IPS-18a (cell line): ENCODE data around the gene TM7SF2.
A peak's percentile ranks its signal among the peaks of the same experiment; 100 is the strongest.

Experiments used
- H3K27ac ChIP-seq: one replicate; pipeline ENCODE4 v1.5.1; 2013; ENCODE audit warnings: low read length
- H3K27me3 ChIP-seq: one replicate; pipeline ENCODE4 v1.6.1; 2013; ENCODE audit warnings: mild to moderate bottlenecking, low read length; ENCODE audit not compliant: control insufficient read depth, insufficient read depth
- H3K36me3 ChIP-seq: one replicate; pipeline ENCODE4 v1.6.1; 2013; ENCODE audit warnings: low read depth, low read length; ENCODE audit not compliant: control insufficient read depth
- H3K4me1 ChIP-seq: one replicate; pipeline ENCODE4 v1.6.1; 2013; ENCODE audit warnings: low read depth, low read length; ENCODE audit not compliant: control insufficient read depth
- H3K4me3 ChIP-seq: one replicate; pipeline ENCODE4 v1.5.1; 2013; ENCODE audit warnings: low read length
- H3K9ac ChIP-seq: one replicate; pipeline ENCODE4 v1.6.1; 2013; ENCODE audit warnings: mild to moderate bottlenecking, low read length, moderate library complexity
- H3K9me3 ChIP-seq: one replicate; pipeline ENCODE4 v1.6.1; 2013; ENCODE audit warnings: low read depth, low read length; ENCODE audit not compliant: control insufficient read depth

Gene TM7SF2

GRCh38 chr11:65109231-65110198 lies 2.2 kb upstream of the TM7SF2 start:
- H3K27me3 ChIP-seq: no peaks in the 10 kb centered on the region
- H3K36me3 ChIP-seq: no peaks in the 10 kb centered on the region

GRCh38 chr11:65110354-65110861 lies 1.3 kb upstream of the TM7SF2 start:
- Histone ChIP-seq H3K9ac (no peak overlapping the region), H3K4me3 (no peak overlapping the region), H3K4me1 (peaks cover 5% of the 10 kb centered on the region), H3K27me3 (no peaks in the 10 kb centered on the region), H3K27ac (no peak overlapping the region), H3K36me3 (no peaks in the 10 kb centered on the region), H3K9me3 (no peaks in the 10 kb centered on the region)

More at GRCh38 chr11:65109231-65110198, 2.2 kb upstream of the TM7SF2 start:
- H3K4me1 ChIP-seq: peaks cover 5% of the 10 kb centered on the region
- H3K9ac ChIP-seq: no peak overlapping the region
- H3K4me3 ChIP-seq: no peak overlapping the region
- no peaks in the 10 kb centered on the region for H3K9me3 ChIP-seq
- no peak overlapping the region for H3K27ac ChIP-seq

- H3K4me3 ChIP-seq: no peak overlapping the region
- no peaks in the 10 kb centered on the region for H3K9me3 ChIP-seq
- no peak overlapping the region for H3K27ac ChIP-seq
- no peaks in the 10 kb centered on the region for H3K36me3 ChIP-seq
- no peak overlapping the region for H3K9ac ChIP-seq
- no peaks in the 10 kb centered on the region for H3K27me3 ChIP-seq
- H3K4me1 ChIP-seq: peaks cover 5% of the 10 kb centered on the region
Observed at GRCh38 chr11:65111159-65111743, 421 bp upstream of the TM7SF2 start.

- H3K9ac ChIP-seq: peak overlapping the region; percentile 77
- no peak overlapping the region for H3K27ac ChIP-seq
- no peaks in the 10 kb centered on the region for H3K36me3 ChIP-seq
- H3K27me3 ChIP-seq: no peaks in the 10 kb centered on the region
- no peaks in the 10 kb centered on the region for H3K9me3 ChIP-seq
- H3K4me3 ChIP-seq: peak overlapping the region; percentile 85
- H3K4me1 ChIP-seq: peaks cover 8% of the 10 kb centered on the region
Observed at GRCh38 chr11:65112546-65113360, 1.1 kb downstream of the TM7SF2 start.

GRCh38 chr11:65113361-65113756 lies 1.7 kb downstream of the TM7SF2 start:
- Histone ChIP-seq H3K27me3 (no peaks in the 10 kb centered on the region), H3K9ac (peak overlapping the region; percentile 77), H3K27ac (no peak overlapping the region), H3K4me3 (peak overlapping the region; percentile 85), H3K4me1 (peaks cover 8% of the 10 kb centered on the region), H3K36me3 (no peaks in the 10 kb centered on the region), H3K9me3 (no peaks in the 10 kb centered on the region)

- H3K9me3 ChIP-seq: no peaks in the 10 kb centered on the region
- peaks cover 8% of the 10 kb centered on the region for H3K4me1 ChIP-seq
- no peaks in the 10 kb centered on the region for H3K27me3 ChIP-seq
- H3K27ac ChIP-seq: no peak overlapping the region
- no peak overlapping the region for H3K4me3 ChIP-seq
- H3K36me3 ChIP-seq: peaks cover 4% of the 10 kb centered on the region
- H3K9ac ChIP-seq: no peak overlapping the region
Observed at GRCh38 chr11:65113839-65114238, 2.2 kb downstream of the TM7SF2 start.

- H3K9ac ChIP-seq: no peak overlapping the region
- H3K4me1 ChIP-seq: peaks cover 8% of the 10 kb centered on the region
- H3K27ac ChIP-seq: no peak overlapping the region
- no peaks in the 10 kb centered on the region for H3K9me3 ChIP-seq
- no peak overlapping the region for H3K4me3 ChIP-seq
- peaks cover 11% of the 10 kb centered on the region for H3K36me3 ChIP-seq
- no peaks in the 10 kb centered on the region for H3K27me3 ChIP-seq
Observed at GRCh38 chr11:65114538-65115171, 3.0 kb downstream of the TM7SF2 start.

GRCh38 chr11:65115361-65116082 lies 3.9 kb downstream of the TM7SF2 start:
- Histone ChIP-seq H3K9me3 (no peaks in the 10 kb centered on the region), H3K9ac (no peak overlapping the region), H3K27ac (no peak overlapping the region), H3K4me3 (no peak overlapping the region), H3K27me3 (no peaks in the 10 kb centered on the region), H3K4me1 (peaks cover 8% of the 10 kb centered on the region), H3K36me3 (peaks cover 19% of the 10 kb centered on the region)

GRCh38 chr11:65116370-65117205 lies 4.9 kb downstream of the TM7SF2 start:
- peak overlapping the region; percentile 86 for H3K9ac ChIP-seq
- H3K9me3 ChIP-seq: no peaks in the 10 kb centered on the region
- H3K27ac ChIP-seq: peak overlapping the region; percentile 89
- no peaks in the 10 kb centered on the region for H3K27me3 ChIP-seq
- H3K4me1 ChIP-seq: peaks cover 11% of the 10 kb centered on the region
- H3K36me3 ChIP-seq: peaks cover 24% of the 10 kb centered on the region
- H3K4me3 ChIP-seq: peak overlapping the region; percentile 84
